GM21526 (cell line): ENCODE measurements around the gene CSTPP1.
"Not testable (repeated sequence)": the region's sequence is repeated elsewhere in the genome, so short reads cannot be mapped to it uniquely, and the experiment has no call there.

Experiments used
- ATAC-seq: cut with Tn5 transposase; IDR thresholded peaks from one replicate; pipeline ENCODE4 v1.9.1; 2021; ENCODE audit warnings: moderate library complexity; ENCODE audit not compliant: unreplicated experiment, low FRiP score

CSTPP1 gene

DNA sequence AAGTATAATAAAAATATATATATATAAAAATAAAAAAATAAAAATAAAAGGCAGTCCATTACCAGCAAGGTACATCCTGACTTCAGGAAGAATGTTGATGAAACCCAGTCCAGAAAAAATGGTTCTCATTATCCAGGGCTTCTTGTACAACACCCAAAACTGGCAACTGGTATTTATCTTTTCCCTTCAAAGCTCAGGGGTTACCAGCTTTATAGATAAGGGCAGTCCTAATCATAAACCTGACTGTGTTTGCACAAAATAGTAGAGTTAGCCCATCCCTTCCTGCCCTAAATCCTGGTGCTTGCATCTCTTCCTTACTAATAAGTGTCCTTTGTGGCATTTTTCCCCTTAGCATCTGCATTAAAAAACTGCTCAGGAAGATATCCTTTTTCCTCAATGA is 97.5 kb downstream of the CSTPP1 start:
- no peak for ATAC-seq

GRCh38 chr11:47035108-47035507 is 98.5 kb downstream of the CSTPP1 start:
- ATAC-seq = no peak

- ATAC-seq = no peak
Measured at GRCh38 chr11:47044119-47044518, 107.6 kb downstream of the CSTPP1 start.

- no peak for ATAC-seq
Measured at GRCh38 chr11:47047972-47048371, 111.4 kb downstream of the CSTPP1 start.

DNA sequence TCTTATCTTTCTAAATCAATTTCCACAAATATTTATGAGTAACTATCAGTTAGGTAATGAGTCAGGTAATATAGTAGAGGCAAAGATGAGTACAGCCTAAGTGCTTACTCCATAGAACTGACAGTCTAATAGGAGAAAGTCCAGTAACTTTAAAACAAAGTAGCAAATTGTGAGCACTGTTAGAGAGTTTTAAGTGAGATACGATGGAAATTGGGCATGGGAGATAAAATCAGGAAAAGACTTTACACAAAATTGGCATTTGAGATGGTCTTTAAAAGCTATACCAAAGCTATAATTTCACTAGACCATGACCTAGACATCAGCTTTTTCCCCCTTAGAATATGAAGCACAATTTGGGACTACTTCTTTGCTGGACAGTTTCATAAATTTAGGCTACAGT is 113.7 kb downstream of the CSTPP1 start:
- no peak for ATAC-seq

DNA sequence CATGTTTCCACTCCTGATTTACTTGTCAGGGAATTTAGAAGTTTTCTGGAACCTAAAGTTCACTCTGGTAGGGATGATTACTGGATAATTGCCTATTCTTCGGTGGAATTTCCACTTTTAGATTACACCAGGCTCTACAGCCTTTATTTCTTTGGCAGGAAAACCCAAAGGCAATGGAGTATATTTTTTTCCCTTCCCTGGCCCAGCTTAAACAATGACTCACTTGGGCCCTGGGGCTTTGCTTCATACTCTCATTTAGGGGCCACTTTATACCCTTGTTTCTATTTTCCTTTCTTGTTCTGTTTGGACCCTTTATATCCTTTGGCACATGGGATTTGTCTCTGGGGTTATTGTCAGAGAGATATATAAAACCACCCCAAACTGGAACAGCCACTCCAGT is 114.7 kb downstream of the CSTPP1 start:
- ATAC-seq = no peak

- no peak for ATAC-seq
Measured at GRCh38 chr11:47052165-47052564, 115.6 kb downstream of the CSTPP1 start.

DNA sequence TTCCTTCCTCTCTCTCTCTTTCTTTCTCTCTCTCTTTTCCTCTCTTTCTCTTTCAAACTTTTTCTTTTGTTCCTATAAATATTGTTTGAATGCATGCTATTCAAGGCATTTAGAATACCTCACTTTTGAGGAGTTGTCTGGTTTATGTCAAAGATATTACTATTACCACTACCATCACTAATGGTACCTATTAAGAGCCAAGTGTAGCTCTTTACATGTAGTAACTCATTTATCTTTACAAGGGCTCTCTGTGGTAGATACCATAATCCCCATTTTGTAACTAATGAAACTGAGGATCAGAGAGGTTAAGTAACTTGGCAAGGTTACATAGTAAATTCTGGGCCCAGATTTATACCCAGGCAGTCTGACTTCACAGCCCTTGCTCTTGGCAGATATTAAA is 116.0 kb downstream of the CSTPP1 start:
- ATAC-seq = no peak

DNA sequence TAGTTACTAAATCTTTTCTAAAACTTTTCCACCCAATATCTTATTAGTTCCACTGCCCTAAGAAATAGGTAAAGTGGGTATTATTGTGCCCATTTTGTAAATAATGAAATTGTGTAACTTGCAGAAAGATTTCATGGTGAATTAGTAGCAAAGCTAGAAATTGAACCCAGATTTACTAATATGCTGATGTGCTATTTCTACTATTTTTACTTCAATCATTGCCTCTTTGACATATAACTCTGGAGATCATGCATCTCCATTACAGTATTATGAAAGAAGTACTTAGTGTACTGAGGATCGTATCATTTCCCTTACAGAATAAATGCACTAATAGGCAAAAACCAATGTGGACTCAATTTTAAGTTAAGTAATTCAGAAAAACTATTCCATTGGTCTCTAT is 119.0 kb downstream of the CSTPP1 start:
- no peak for ATAC-seq

DNA sequence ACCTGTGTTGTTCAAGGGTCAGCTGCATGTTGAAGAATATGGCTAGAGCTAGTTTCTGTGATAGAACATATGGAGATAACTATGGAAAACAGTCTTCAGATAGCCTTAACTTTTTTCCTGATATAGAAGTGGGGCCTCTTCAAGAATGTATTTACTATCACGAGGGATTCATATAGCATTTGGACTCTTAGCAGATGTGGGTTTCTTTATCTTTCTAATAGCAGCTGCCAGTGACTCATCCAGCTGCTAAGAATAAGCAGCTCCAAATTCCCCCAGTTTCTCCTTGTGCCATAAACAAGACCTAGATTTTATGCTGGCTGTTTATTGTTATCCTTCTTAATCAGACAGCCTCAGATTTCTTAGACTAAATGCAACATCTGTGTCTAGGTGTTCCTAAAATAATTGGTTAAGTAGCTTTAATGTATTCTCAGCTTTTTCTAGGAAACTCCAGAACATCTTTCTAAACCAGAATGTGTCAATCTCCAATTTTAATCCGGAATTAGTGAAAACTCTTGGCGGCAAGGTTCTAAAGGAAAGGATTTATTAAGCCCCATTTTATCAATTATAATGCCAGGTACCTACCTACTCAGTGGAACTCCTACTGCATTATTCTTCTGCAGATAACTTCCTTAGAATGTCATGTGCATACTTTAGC is 119.8 kb downstream of the CSTPP1 start:
- no peak for ATAC-seq

DNA sequence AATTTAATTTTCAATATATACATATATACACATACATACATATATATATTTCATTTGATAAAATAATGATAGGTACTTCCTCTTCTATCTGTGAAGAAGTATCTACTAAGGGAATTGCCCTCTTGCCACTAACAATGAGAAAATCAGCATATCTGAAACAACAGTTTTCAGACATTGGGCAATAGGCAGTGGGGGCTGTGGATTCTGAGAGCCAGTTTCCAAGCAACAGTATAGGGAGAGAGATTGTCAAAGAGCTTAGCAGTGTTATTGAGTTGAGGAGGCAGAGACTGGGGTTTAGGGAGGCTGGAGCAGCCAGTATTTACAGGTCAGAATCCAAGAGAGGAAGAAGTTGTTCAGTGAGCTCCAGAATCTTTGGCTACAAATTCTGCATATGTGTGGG is 120.8 kb downstream of the CSTPP1 start:
- no peak for ATAC-seq

GRCh38 chr11:47060807-47061206 is 124.2 kb downstream of the CSTPP1 start:
- no peak for ATAC-seq

- ATAC-seq = no peak
Measured at GRCh38 chr11:47061429-47062178, 125.0 kb downstream of the CSTPP1 start.

GRCh38 chr11:47062736-47063135 is 126.2 kb downstream of the CSTPP1 start:
- no peak for ATAC-seq

DNA sequence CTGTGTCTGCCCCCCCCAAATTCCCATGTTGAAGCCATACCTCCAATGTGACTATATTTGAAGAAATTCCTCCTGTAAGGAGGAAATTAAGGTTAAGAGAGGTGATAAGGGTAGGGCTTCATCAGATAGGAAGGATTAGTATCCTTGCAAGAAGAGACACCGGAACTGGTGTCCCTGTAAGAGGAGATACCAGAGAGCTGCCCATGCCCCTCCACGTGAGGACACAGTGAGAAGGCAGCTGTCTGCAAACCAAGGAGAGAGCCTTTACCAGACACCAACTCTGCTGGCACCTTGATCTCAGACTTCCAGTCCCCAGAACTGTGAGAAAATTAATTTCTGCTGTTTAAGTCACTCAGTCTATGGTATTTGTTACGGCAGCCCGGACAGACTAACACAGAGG is 130.8 kb downstream of the CSTPP1 start:
- ATAC-seq = no peak

GRCh38 chr11:47070769-47071168 is 134.2 kb downstream of the CSTPP1 start:
- ATAC-seq = no peak

GRCh38 chr11:47071341-47071740 is 134.8 kb downstream of the CSTPP1 start:
- ATAC-seq = no peak

DNA sequence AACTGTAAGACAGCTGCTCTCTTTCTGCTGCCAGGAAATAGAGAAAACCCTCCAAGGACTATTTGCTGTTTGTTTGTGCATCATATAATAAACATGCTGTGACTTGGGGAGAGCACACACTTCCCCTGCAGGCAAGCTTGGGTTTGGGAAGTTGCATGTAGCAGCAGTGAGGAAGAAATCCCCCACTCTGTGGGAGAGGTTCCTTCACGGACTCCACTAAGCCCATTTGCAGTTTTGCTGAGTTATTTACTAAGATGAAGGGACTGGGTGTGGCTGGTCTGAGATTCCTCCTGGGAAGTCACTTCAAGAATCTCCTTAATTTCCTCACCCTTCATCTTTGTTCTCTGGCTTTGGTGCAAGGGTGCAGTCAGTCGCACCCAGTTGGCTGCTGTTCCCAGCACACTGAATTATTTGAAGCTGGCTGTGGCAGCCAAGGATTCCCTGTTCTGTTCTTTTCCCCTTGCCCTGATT is 135.3 kb downstream of the CSTPP1 start:
- no peak for ATAC-seq

DNA sequence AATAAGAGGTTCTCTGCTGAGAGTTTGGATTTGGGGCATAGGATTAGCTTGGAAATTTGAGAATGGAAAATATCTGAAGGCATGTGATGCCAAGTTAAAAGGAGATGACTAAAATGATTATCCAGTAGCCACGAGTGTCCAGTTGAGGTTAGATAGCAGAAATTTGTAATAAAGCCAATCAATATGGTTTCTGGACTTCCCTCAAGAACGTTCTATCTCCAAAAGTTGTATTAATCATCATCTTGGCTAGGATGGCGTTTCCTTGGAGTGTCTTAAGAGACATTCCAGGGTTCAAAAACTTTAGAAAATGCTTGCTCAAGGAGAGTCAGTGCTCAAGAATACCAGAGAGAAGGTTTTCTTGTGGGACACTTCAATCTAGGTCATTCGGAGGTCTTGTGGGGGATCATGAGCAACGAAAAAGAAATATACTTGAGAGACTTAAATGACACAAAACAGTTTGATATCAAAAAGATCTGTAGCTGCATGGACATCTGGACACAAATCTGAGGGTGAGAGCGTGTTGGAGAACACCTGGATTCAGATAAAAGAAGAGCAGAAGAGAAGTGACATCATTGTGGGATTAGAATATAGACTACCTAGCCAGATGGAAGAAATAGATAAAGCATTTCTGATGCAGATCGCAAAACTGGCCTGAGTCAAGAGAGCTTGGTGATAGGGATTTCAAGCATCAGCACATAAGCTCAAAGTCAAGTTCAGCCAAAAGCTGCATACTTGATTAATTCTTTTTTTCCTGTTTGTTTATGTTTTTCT is 142.4 kb downstream of the CSTPP1 start:
- no peak for ATAC-seq

GRCh38 chr11:47080775-47081174 is 144.2 kb downstream of the CSTPP1 start:
- ATAC-seq = not testable (repeated sequence)

- no peak for ATAC-seq
Measured at GRCh38 chr11:47083913-47084312, 147.4 kb downstream of the CSTPP1 start.
